Measurements from ENCODE around the gene BCL11A. TPM values are rescaled to one million over a fixed set of nuclear protein-coding genes. Genes with fewer than 3 reads are reported as not detected.
A peak's percentile ranks its signal among the peaks of the same experiment; 100 is the strongest.

Gene BCL11A
- polyA plus RNA-seq, 4 donors: 11.7 to 15.6 (median 13.8) TPM

GRCh38 chr2:60560734-60561644 lies 7.5 kb upstream of the BCL11A start:
- no peak for DNase-seq (ENCODE audit: low read depth in 4 of 4, low spot score in 2 of 4)

GRCh38 chr2:60559880-60560279 lies 6.4 kb upstream of the BCL11A start:
- no peak for DNase-seq (ENCODE audit: low read depth in 4 of 4, low spot score in 2 of 4)

- DNase-seq (ENCODE audit: low read depth in 4 of 4, low spot score in 2 of 4): no peak
These were observed 5.1 kb upstream of the BCL11A start for GRCh38 chr2:60558536-60558935.

GRCh38 chr2:60557486-60557864 lies 4.0 kb upstream of the BCL11A start:
- DNase-seq (ENCODE audit: low read depth in 4 of 4, low spot score in 2 of 4): no peak

GRCh38 chr2:60556576-60557485 lies 3.4 kb upstream of the BCL11A start:
- DNase-seq (ENCODE audit: low read depth in 4 of 4, low spot score in 2 of 4): no peak

GRCh38 chr2:60556175-60556574 lies 2.7 kb upstream of the BCL11A start:
- no peak for DNase-seq (ENCODE audit: low read depth in 4 of 4, low spot score in 2 of 4)

GRCh38 chr2:60555783-60556139 lies 2.3 kb upstream of the BCL11A start:
- no peak for DNase-seq (ENCODE audit: low read depth in 4 of 4, low spot score in 2 of 4)

GRCh38 chr2:60555066-60555782 lies 1.8 kb upstream of the BCL11A start:
- DNase-seq (ENCODE audit: low read depth in 4 of 4, low spot score in 2 of 4): no peak

- DNase-seq (ENCODE audit: low read depth in 4 of 4, low spot score in 2 of 4): no peak
These were observed 1.2 kb upstream of the BCL11A start for GRCh38 chr2:60554646-60555065.

GRCh38 chr2:60554074-60554645 lies 706 bp upstream of the BCL11A start:
- DNase-seq (ENCODE audit: low read depth in 4 of 4, low spot score in 2 of 4): no peak

- DNase-seq (ENCODE audit: low read depth in 4 of 4, low spot score in 2 of 4): no peak
These were observed 481 bp downstream of the BCL11A start for GRCh38 chr2:60552851-60553494.

- DNase-seq (ENCODE audit: low read depth in 4 of 4, low spot score in 2 of 4): no peak
These were observed 1.2 kb downstream of the BCL11A start for GRCh38 chr2:60552078-60552850.

- no peak for DNase-seq (ENCODE audit: low read depth in 4 of 4, low spot score in 2 of 4)
These were observed 2.0 kb downstream of the BCL11A start for GRCh38 chr2:60551240-60552077.

GRCh38 chr2:60550984-60551239 lies 2.5 kb downstream of the BCL11A start:
- no peak for DNase-seq (ENCODE audit: low read depth in 4 of 4, low spot score in 2 of 4)

GRCh38 chr2:60550178-60550983 lies 3.1 kb downstream of the BCL11A start:
- DNase-seq (ENCODE audit: low read depth in 4 of 4, low spot score in 2 of 4): peak in 1 of 4 donors; percentile 85

- no peak for DNase-seq (ENCODE audit: low read depth in 4 of 4, low spot score in 2 of 4)
These were observed 3.6 kb downstream of the BCL11A start for GRCh38 chr2:60549928-60550177.

GRCh38 chr2:60549238-60549927 lies 4.1 kb downstream of the BCL11A start:
- DNase-seq (ENCODE audit: low read depth in 4 of 4, low spot score in 2 of 4): no peak

- no peak for DNase-seq (ENCODE audit: low read depth in 4 of 4, low spot score in 2 of 4)
These were observed 4.6 kb downstream of the BCL11A start for GRCh38 chr2:60548845-60549237.
